OCI-LY1 (cell line): ENCODE data around the gene TMEM178B.

Experiments used
- H2AFZ ChIP-seq: fragments of 200-600 bp; sonication (generic), shearing (Covaris generic); 2 replicates; pipeline ENCODE4 v1.6.0; 2014; ENCODE audit warnings: antibody characterized with exemption, mild to moderate bottlenecking, low read length
- H3F3A ChIP-seq: fragments of 200-600 bp; sonication (generic), shearing (Covaris generic); 2 replicates; pipeline ENCODE4 v1.6.0; 2014; ENCODE audit warnings: mild to moderate bottlenecking, antibody characterized with exemption, low read length, moderate library complexity; ENCODE audit not compliant: insufficient read depth
- H3K27ac ChIP-seq: fragments of 200-600 bp; sonication (generic); 2 replicates; pipeline ENCODE4 v1.5.1; 2014; ENCODE audit warnings: low read length, mixed run types, mild to moderate bottlenecking, low read depth; ENCODE audit not compliant: poor library complexity, severe bottlenecking
- H3K27me3 ChIP-seq: fragments of 200-600 bp; sonication (generic); 2 replicates; pipeline ENCODE4 v1.6.0; 2014; ENCODE audit warnings: antibody characterized with exemption, mild to moderate bottlenecking, low read length, moderate library complexity; ENCODE audit not compliant: insufficient read depth
- H3K36me3 ChIP-seq: fragments of 200-600 bp; sonication (generic); 2 replicates; pipeline ENCODE4 v1.6.1; 2014; ENCODE audit warnings: mild to moderate bottlenecking, antibody characterized with exemption, low read length, moderate library complexity, mixed read lengths; ENCODE audit not compliant: insufficient read depth
- H3K4me1 ChIP-seq: fragments of 200-600 bp; sonication (generic); 2 replicates; pipeline ENCODE4 v1.5.1; 2014; ENCODE audit warnings: mild to moderate bottlenecking, low read length, moderate library complexity; ENCODE audit not compliant: insufficient read depth, severe bottlenecking
- H3K4me2 ChIP-seq: fragments of 200-600 bp; sonication (generic), shearing (Covaris generic); 2 replicates; pipeline ENCODE4 v1.6.1; 2014; ENCODE audit warnings: low read length
- H3K4me3 ChIP-seq: fragments of 200-600 bp; sonication (generic); 2 replicates; pipeline ENCODE4 v1.5.1; 2014; ENCODE audit warnings: low read length, low read depth, mild to moderate bottlenecking, mixed read lengths; ENCODE audit not compliant: poor library complexity, severe bottlenecking
- H3K79me2 ChIP-seq: fragments of 200-600 bp; shearing (Covaris generic); 2 replicates; pipeline ENCODE4 v1.6.1; 2016; ENCODE audit warnings: mixed run types, low read length, mixed read lengths; ENCODE audit not compliant: insufficient read depth
- H3K9ac ChIP-seq: fragments of 200-600 bp; sonication (generic), shearing (Covaris generic); 2 replicates; pipeline ENCODE4 v1.6.1; 2014; ENCODE audit warnings: mild to moderate bottlenecking, low read length, mixed read lengths
- H3K9me2 ChIP-seq: fragments of 200-600 bp; sonication (generic), shearing (Covaris generic); 2 replicates; pipeline ENCODE4 v1.6.1; 2014; ENCODE audit warnings: low read depth, mild to moderate bottlenecking, low read length, mixed read lengths
- H3K9me3 ChIP-seq: fragments of 200-600 bp; shearing (Covaris generic); 2 replicates; pipeline ENCODE4 v1.6.1; 2014; ENCODE audit warnings: low read length, mixed read lengths
- H4K20me1 ChIP-seq: fragments of 200-600 bp; sonication (generic), shearing (Covaris generic); 2 replicates; pipeline ENCODE4 v1.6.0; 2016; ENCODE audit warnings: mild to moderate bottlenecking, low read length; ENCODE audit not compliant: insufficient read depth
- EZH2 ChIP-seq: fragments of 200-600 bp; sonication (generic), shearing (Covaris generic); IDR thresholded peaks from 2 replicates; pipeline ENCODE4 v1.8.0; 2017; ENCODE audit warnings: borderline replicate concordance, mixed run types, mild to moderate bottlenecking, antibody characterized with exemption, low read length, moderate library complexity, mixed read lengths
- TF ChIP-seq, protein P1 (sequence below): fragments of 200-600 bp; sonication (generic), shearing (Covaris generic); IDR thresholded peaks from 2 replicates; pipeline ENCODE4 v1.5.1; 2017; ENCODE audit warnings: mild to moderate bottlenecking, antibody characterized with exemption, low read length, moderate library complexity, mixed read lengths

Gene TMEM178B

DNA sequence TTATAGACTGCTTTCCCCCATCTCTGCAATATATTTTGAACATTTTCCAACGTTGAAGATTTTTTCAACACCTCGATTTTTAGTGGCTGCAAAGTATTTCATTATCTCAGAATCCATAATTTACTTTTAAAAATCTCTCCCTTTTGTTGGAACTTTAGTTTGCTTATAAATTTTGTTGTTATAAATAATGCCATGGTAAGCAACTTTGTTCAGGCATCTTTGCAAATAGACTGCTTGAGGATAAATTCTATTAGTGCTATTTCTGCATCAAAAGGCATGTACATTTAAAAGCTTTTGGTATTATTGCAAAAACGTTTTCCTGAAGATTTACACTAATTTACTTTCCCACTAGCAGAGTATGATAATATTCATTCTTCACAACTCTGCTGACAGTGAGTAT is 79.4 kb downstream of the TMEM178B start:
- Histone ChIP-seq H3K9me3 (no peaks in the 10 kb centered on the region), H3K36me3 (no peaks in the 10 kb centered on the region), H3K27me3 (no peaks in the 10 kb centered on the region), H4K20me1 (no peaks in the 10 kb centered on the region), H3K9ac (no peak overlapping the region), H3F3A (no peaks in the 10 kb centered on the region), H3K4me1 (no peaks in the 10 kb centered on the region), H3K4me2 (no peak overlapping the region), H2AFZ (no peak overlapping the region), H3K27ac (no peak overlapping the region), H3K79me2 (no peaks in the 10 kb centered on the region), H3K4me3 (no peak overlapping the region), H3K9me2 (no peaks in the 10 kb centered on the region)
- TF ChIP-seq, protein P1, sequence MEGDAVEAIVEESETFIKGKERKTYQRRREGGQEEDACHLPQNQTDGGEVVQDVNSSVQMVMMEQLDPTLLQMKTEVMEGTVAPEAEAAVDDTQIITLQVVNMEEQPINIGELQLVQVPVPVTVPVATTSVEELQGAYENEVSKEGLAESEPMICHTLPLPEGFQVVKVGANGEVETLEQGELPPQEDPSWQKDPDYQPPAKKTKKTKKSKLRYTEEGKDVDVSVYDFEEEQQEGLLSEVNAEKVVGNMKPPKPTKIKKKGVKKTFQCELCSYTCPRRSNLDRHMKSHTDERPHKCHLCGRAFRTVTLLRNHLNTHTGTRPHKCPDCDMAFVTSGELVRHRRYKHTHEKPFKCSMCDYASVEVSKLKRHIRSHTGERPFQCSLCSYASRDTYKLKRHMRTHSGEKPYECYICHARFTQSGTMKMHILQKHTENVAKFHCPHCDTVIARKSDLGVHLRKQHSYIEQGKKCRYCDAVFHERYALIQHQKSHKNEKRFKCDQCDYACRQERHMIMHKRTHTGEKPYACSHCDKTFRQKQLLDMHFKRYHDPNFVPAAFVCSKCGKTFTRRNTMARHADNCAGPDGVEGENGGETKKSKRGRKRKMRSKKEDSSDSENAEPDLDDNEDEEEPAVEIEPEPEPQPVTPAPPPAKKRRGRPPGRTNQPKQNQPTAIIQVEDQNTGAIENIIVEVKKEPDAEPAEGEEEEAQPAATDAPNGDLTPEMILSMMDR, result no peak
- TF ChIP-seq EZH2, result no peak

DNA sequence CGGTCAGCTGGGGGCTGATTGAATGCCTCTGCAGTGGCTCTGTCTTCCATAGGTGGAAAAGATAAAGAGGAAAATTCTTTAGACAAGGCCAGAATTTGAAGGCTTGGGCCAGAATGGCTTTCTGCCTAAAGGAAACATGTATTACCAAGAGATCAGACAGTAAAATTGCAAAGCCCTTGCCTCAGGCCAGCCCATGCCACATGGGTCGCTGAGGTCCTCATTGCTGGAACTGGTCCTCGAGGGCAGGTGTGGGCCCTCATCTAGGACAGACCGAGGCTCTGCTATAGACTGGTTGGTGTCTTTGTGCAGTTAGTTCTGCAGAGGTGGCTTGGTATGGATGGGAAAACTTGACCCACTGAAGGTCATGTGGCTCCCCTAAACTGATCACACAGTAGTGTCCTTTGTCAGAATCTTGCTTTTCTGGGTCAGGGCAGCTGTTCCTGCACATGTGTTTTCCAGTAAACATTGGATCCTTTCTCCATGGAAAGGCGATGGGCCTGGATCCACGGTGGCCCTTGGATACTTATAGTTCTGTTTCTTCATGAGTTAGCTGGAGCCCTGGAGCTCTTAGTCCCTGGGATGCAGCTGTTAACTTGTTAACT is 80.4 kb downstream of the TMEM178B start:
- Histone ChIP-seq H3K4me1 (no peaks in the 10 kb centered on the region), H3K9me2 (no peaks in the 10 kb centered on the region), H3K79me2 (no peaks in the 10 kb centered on the region), H3F3A (no peaks in the 10 kb centered on the region), H2AFZ (no peak overlapping the region), H3K27me3 (no peaks in the 10 kb centered on the region), H3K27ac (no peak overlapping the region), H4K20me1 (no peaks in the 10 kb centered on the region), H3K4me2 (no peak overlapping the region), H3K9ac (no peak overlapping the region), H3K9me3 (no peaks in the 10 kb centered on the region), H3K36me3 (no peaks in the 10 kb centered on the region), H3K4me3 (no peak overlapping the region)
- TF ChIP-seq EZH2, result no peak
- TF ChIP-seq, protein P1, result no peak

DNA sequence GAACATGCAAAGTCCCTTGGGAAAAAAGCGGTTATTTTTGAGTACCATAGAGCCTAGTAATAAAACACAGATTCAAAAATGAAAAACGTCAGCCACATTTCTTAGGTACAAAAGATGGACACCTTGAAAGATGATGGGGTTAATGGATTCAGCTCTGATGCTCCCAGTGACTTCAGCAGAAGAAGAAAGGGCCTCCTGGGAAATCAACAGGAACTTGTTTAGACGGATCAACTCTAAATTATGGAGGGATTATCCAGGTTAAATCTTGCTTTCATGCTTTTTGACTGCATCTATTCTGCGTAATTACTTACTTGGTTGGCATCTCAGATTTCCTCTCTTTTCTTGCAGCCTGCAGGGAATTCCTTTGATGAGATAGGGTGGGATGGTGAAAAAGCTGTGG is 82.5 kb downstream of the TMEM178B start:
- Histone ChIP-seq H3K9ac (no peak overlapping the region), H3K9me2 (no peaks in the 10 kb centered on the region), H2AFZ (no peak overlapping the region), H3K36me3 (no peaks in the 10 kb centered on the region), H3K4me1 (no peaks in the 10 kb centered on the region), H3F3A (no peaks in the 10 kb centered on the region), H3K9me3 (no peaks in the 10 kb centered on the region), H3K27me3 (no peaks in the 10 kb centered on the region), H3K4me2 (no peak overlapping the region), H3K27ac (no peak overlapping the region), H3K79me2 (no peaks in the 10 kb centered on the region), H4K20me1 (no peaks in the 10 kb centered on the region), H3K4me3 (no peak overlapping the region)
- TF ChIP-seq EZH2, result no peak
- TF ChIP-seq, protein P1, result no peak
